WTC11 (cell line): ENCODE data around the gene F2RL2. TPM values are rescaled to one million over a fixed set of nuclear protein-coding genes. Genes with fewer than 3 reads are reported as not detected.

Experiments
- ATAC-seq: fragments of 200-7000 bp; cut with Tn5 transposase; 2 replicates; pipeline ENCODE4 v1.10.0; 2021; ENCODE audit warnings: mild to moderate bottlenecking, moderate library complexity
- CTCF ChIA-PET: fragments of 300-600 bp; sonication (Branson Sonifier 250); formaldehyde crosslinking; loops from one replicate; lab custom pipeline; 2021; ENCODE audit warnings: antibody characterized with exemption; lab: Charles Lee
- POLR2A ChIA-PET: fragments of 350-600 bp; sonication (Branson Sonifier 250); formaldehyde crosslinking; loops from one replicate; lab custom pipeline; 2021; ENCODE audit warnings: antibody characterized with exemption; lab: Charles Lee
- DNase-seq: peaks from one replicate; pipeline ENCODE4 v3.0.0; 2021; ENCODE audit warnings: low spot score
- H3K27ac Mint-ChIP-seq: 2 replicates; pipeline ENCODE4 v1.8.0; 2021; ENCODE audit warnings: mixed read lengths
- H3K27me3 Mint-ChIP-seq: 2 replicates; pipeline ENCODE4 v1.8.0; 2021; ENCODE audit warnings: low read depth, mild to moderate bottlenecking, moderate library complexity, mixed read lengths
- H3K36me3 Mint-ChIP-seq: 2 replicates; pipeline ENCODE4 v1.8.0; 2021; ENCODE audit warnings: mixed read lengths
- H3K4me1 Mint-ChIP-seq: 2 replicates; pipeline ENCODE4 v1.8.0; 2022; ENCODE audit warnings: mixed read lengths
- H3K4me3 Mint-ChIP-seq: 2 replicates; pipeline ENCODE4 v1.8.0; 2021; ENCODE audit warnings: mild to moderate bottlenecking, moderate library complexity, mixed read lengths
- H3K9me3 Mint-ChIP-seq: 2 replicates; pipeline ENCODE4 v1.8.0; 2021; ENCODE audit warnings: mixed read lengths
- ATF2 ChIP-seq: sonication (generic); formaldehyde crosslinking; IDR thresholded peaks from 2 replicates; pipeline ENCODE4 v1.8.1; 2022; ENCODE audit warnings: low read depth, missing genetic modification reagents, borderline replicate concordance
- ATF3 ChIP-seq: sonication (generic); formaldehyde crosslinking; conservative IDR thresholded peaks from 2 replicates; pipeline ENCODE4 v1.8.1; 2022; ENCODE audit warnings: mild to moderate bottlenecking, missing genetic modification reagents
- ELF4 ChIP-seq: sonication (generic); formaldehyde crosslinking; IDR thresholded peaks from 2 replicates; pipeline ENCODE4 v1.8.1; 2022; ENCODE audit warnings: low read depth, mild to moderate bottlenecking, moderate library complexity, missing genetic modification reagents
- FOXK1 ChIP-seq: sonication (generic); formaldehyde crosslinking; IDR thresholded peaks from 2 replicates; pipeline ENCODE4 v1.8.0; 2022; ENCODE audit warnings: mild to moderate bottlenecking, moderate library complexity, missing genetic modification reagents
- IRF1 ChIP-seq: sonication (generic); formaldehyde crosslinking; IDR thresholded peaks from 2 replicates; pipeline ENCODE4 v1.8.0; 2023; ENCODE audit warnings: missing genetic modification reagents
- MLX ChIP-seq: sonication (generic); formaldehyde crosslinking; IDR thresholded peaks from 2 replicates; pipeline ENCODE4 v1.8.1; 2023; ENCODE audit warnings: mild to moderate bottlenecking, missing genetic modification reagents, moderate library complexity
- MYBL2 ChIP-seq: sonication (generic); formaldehyde crosslinking; IDR thresholded peaks from 2 replicates; pipeline ENCODE4 v1.8.1; 2023; ENCODE audit warnings: mild to moderate bottlenecking, moderate library complexity, missing genetic modification reagents
- NR2C2 ChIP-seq: sonication (generic); formaldehyde crosslinking; IDR thresholded peaks from 2 replicates; pipeline ENCODE4 v1.8.0; 2022; ENCODE audit warnings: mild to moderate bottlenecking, missing genetic modification reagents
- RORB ChIP-seq: fragments of 250-450 bp; sonication (Bioruptor Pico); IDR thresholded peaks from 2 replicates; pipeline ENCODE4 v1.9.0; 2021; ENCODE audit warnings: mild to moderate bottlenecking
- TP53 ChIP-seq: sonication (generic); formaldehyde crosslinking; IDR thresholded peaks from 2 replicates; pipeline ENCODE4 v1.8.1; 2023; ENCODE audit warnings: mild to moderate bottlenecking, missing genetic modification reagents
- USF1 ChIP-seq: sonication (generic); formaldehyde crosslinking; IDR thresholded peaks from 2 replicates; pipeline ENCODE4 v1.8.0; 2022; ENCODE audit warnings: mild to moderate bottlenecking, missing genetic modification reagents
- ZBTB43 ChIP-seq: sonication (generic); formaldehyde crosslinking; IDR thresholded peaks from 2 replicates; pipeline ENCODE4 v1.8.1; 2023; ENCODE audit warnings: mild to moderate bottlenecking, missing genetic modification reagents
- ZNF263 ChIP-seq: sonication (generic); formaldehyde crosslinking; IDR thresholded peaks from 2 replicates; pipeline ENCODE4 v1.8.1; 2022; ENCODE audit warnings: low read depth, mild to moderate bottlenecking, moderate library complexity, missing genetic modification reagents
- ZNF281 ChIP-seq: sonication (generic); formaldehyde crosslinking; IDR thresholded peaks from 2 replicates; pipeline ENCODE4 v1.8.0; 2023; ENCODE audit warnings: mild to moderate bottlenecking, missing genetic modification reagents
- ZNF317 ChIP-seq: sonication (generic); formaldehyde crosslinking; IDR thresholded peaks from 2 replicates; pipeline ENCODE4 v1.8.1; 2023; ENCODE audit warnings: low read depth, mild to moderate bottlenecking, moderate library complexity, missing genetic modification reagents, borderline replicate concordance
- total RNA-seq: library from RNA; stranded (reverse); gene quantifications from 3 replicates; pipeline ENCODE4 v1.2.3, GENCODE V29; 2021
- TF ChIP-seq, protein P1 (sequence below): sonication (generic); formaldehyde crosslinking; IDR thresholded peaks from 2 replicates; pipeline ENCODE4 v1.8.0; 2023; ENCODE audit warnings: missing genetic modification reagents, mild to moderate bottlenecking, borderline replicate concordance
- TF ChIP-seq, protein P2 (sequence below): fragments of 250-450 bp; sonication (Bioruptor Pico); IDR thresholded peaks from 2 replicates; pipeline ENCODE4 v1.9.0; 2021; ENCODE audit warnings: mild to moderate bottlenecking, borderline replicate concordance

Gene F2RL2
- total RNA-seq, 1 experiment from 2014 or later = not detected

DNA sequence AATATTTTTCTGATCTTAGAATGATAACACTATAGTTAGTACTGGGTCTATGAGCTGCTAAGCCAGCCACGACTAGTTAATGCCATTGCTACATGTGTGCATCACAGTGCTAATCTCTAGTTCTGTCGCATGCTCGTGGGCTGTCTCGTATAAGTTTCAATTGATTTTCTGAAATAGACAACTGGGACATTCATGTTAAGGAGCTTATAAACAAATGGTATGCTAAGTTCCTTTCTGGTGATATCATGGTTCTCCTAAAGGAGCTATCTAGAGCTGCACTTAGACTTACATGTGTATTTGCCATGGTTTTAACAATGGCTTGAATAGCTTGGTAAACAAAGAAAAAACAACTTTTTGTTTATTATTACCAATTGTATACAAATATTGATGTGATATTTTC, 46.2 kb downstream of the F2RL2 start:
- DNase-seq = no peak
- POLR2A ChIA-PET = no interaction called here
- ATAC-seq = no peak
- Mint-ChIP-seq H3K27ac (no peak overlapping the region), H3K27me3 (no peaks in the 10 kb centered on the region), H3K4me1 (peaks cover 24% of the 10 kb centered on the region), H3K4me3 (no peak overlapping the region), H3K36me3 (no peaks in the 10 kb centered on the region; the same call in 1 of the 2 replicates), H3K9me3 (no peaks in the 10 kb centered on the region)
- no peak for TF ChIP-seq MYBL2 (CRISPR knock-in tag)
- TF ChIP-seq USF1 (CRISPR knock-in tag) = no peak
- no peak for TF ChIP-seq ZNF317 (CRISPR knock-in tag)
- no peak for TF ChIP-seq ATF3 (CRISPR knock-in tag)
- TF ChIP-seq ELF4 (CRISPR knock-in tag) = no peak
- TF ChIP-seq FOXK1 (CRISPR knock-in tag) = no peak
- TF ChIP-seq NR2C2 (CRISPR knock-in tag) = no peak
- TF ChIP-seq ZNF281 (CRISPR knock-in tag) = no peak
- TF ChIP-seq RORB (CRISPR knock-in tag) = no peak
- CTCF ChIA-PET = interaction anchor here (1.1 kb wide), 1 partner anchor 402 kb away, joined by 3 read pairs; no protein-coding TSS in a partner anchor

DNA sequence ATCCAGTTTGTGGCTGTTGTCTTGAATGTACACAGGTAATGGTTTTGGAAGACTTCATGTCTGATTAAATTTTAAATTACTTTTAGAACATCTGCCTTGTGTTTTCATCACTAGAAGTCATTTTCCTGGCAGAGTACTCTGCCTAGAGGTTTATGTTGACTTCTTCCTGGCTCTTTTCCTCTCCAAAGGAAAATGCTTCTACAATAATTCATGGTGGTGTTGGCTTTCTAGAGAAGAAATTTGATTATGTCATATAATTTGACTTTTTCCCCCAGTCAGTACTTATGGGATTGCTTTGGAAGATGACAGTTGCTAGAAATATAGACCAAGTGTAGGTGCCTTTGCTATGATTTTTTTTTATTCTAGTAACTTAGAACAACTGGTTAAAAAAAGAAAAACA, 46.8 kb downstream of the F2RL2 start:
- ChIA-PET CTCF (interaction anchor here (1.1 kb wide), 1 partner anchor 401 kb away, joined by 3 read pairs; no protein-coding TSS in a partner anchor), POLR2A (no interaction called here)
- Mint-ChIP-seq H3K36me3 (no peaks in the 10 kb centered on the region; the same call in 1 of the 2 replicates), H3K4me3 (no peak overlapping the region), H3K27me3 (no peaks in the 10 kb centered on the region), H3K9me3 (no peaks in the 10 kb centered on the region), H3K4me1 (peaks cover 18% of the 10 kb centered on the region), H3K27ac (no peak overlapping the region)
- ATAC-seq (no peak), DNase-seq (no peak)
- TF ChIP-seq MLX (no peak), ATF2 (CRISPR knock-in tag) (no peak), ZNF263 (CRISPR knock-in tag) (no peak), ZBTB43 (CRISPR knock-in tag) (no peak), TP53 (CRISPR knock-in tag) (no peak), IRF1 (CRISPR knock-in tag) (no peak)
- TF ChIP-seq, protein P1, sequence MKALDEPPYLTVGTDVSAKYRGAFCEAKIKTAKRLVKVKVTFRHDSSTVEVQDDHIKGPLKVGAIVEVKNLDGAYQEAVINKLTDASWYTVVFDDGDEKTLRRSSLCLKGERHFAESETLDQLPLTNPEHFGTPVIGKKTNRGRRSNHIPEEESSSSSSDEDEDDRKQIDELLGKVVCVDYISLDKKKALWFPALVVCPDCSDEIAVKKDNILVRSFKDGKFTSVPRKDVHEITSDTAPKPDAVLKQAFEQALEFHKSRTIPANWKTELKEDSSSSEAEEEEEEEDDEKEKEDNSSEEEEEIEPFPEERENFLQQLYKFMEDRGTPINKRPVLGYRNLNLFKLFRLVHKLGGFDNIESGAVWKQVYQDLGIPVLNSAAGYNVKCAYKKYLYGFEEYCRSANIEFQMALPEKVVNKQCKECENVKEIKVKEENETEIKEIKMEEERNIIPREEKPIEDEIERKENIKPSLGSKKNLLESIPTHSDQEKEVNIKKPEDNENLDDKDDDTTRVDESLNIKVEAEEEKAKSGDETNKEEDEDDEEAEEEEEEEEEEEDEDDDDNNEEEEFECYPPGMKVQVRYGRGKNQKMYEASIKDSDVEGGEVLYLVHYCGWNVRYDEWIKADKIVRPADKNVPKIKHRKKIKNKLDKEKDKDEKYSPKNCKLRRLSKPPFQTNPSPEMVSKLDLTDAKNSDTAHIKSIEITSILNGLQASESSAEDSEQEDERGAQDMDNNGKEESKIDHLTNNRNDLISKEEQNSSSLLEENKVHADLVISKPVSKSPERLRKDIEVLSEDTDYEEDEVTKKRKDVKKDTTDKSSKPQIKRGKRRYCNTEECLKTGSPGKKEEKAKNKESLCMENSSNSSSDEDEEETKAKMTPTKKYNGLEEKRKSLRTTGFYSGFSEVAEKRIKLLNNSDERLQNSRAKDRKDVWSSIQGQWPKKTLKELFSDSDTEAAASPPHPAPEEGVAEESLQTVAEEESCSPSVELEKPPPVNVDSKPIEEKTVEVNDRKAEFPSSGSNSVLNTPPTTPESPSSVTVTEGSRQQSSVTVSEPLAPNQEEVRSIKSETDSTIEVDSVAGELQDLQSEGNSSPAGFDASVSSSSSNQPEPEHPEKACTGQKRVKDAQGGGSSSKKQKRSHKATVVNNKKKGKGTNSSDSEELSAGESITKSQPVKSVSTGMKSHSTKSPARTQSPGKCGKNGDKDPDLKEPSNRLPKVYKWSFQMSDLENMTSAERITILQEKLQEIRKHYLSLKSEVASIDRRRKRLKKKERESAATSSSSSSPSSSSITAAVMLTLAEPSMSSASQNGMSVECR (CRISPR knock-in tag) = no peak
- TF ChIP-seq, protein P2, sequence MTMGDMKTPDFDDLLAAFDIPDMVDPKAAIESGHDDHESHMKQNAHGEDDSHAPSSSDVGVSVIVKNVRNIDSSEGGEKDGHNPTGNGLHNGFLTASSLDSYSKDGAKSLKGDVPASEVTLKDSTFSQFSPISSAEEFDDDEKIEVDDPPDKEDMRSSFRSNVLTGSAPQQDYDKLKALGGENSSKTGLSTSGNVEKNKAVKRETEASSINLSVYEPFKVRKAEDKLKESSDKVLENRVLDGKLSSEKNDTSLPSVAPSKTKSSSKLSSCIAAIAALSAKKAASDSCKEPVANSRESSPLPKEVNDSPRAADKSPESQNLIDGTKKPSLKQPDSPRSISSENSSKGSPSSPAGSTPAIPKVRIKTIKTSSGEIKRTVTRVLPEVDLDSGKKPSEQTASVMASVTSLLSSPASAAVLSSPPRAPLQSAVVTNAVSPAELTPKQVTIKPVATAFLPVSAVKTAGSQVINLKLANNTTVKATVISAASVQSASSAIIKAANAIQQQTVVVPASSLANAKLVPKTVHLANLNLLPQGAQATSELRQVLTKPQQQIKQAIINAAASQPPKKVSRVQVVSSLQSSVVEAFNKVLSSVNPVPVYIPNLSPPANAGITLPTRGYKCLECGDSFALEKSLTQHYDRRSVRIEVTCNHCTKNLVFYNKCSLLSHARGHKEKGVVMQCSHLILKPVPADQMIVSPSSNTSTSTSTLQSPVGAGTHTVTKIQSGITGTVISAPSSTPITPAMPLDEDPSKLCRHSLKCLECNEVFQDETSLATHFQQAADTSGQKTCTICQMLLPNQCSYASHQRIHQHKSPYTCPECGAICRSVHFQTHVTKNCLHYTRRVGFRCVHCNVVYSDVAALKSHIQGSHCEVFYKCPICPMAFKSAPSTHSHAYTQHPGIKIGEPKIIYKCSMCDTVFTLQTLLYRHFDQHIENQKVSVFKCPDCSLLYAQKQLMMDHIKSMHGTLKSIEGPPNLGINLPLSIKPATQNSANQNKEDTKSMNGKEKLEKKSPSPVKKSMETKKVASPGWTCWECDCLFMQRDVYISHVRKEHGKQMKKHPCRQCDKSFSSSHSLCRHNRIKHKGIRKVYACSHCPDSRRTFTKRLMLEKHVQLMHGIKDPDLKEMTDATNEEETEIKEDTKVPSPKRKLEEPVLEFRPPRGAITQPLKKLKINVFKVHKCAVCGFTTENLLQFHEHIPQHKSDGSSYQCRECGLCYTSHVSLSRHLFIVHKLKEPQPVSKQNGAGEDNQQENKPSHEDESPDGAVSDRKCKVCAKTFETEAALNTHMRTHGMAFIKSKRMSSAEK (CRISPR knock-in tag) = no peak
